PC-3 (cell line): Measurements from ENCODE around the gene DGCR6. TPM values are rescaled to one million over a fixed set of nuclear protein-coding genes. Genes with fewer than 3 reads are reported as not detected.
"Not testable (repeated sequence)": the region's sequence is repeated elsewhere in the genome, so short reads cannot be mapped to it uniquely, and the experiment has no call there.

Experiments used
- ATAC-seq: fragments of 200-7000 bp; cut with Tn5 transposase; 2 replicates; pipeline ENCODE4 v1.9.1; 2020; ENCODE audit warnings: mild to moderate bottlenecking, moderate library complexity
- BruUV-seq: library from RNA; stranded (reverse); fragments of 400-500 nt; replicated peaks from 2 replicates; lab custom pipeline; 2021; lab: Mats Ljungman, UMichigan
- CTCF ChIA-PET: fragments of 300-600 bp; sonication (Branson Sonifier 250); formaldehyde crosslinking; loops from one replicate; lab custom pipeline; 2022; ENCODE audit warnings: antibody characterized with exemption; lab: Charles Lee
- POLR2A ChIA-PET: fragments of 300-600 bp; sonication (Branson Sonifier 250); formaldehyde crosslinking; loops from one replicate; lab custom pipeline; 2022; ENCODE audit warnings: antibody characterized with exemption; ENCODE audit not compliant: unreplicated experiment; lab: Charles Lee
- DNase-seq: peaks from one replicate; pipeline ENCODE4 v3.0.0-alpha.2; 2015
- H2AFZ ChIP-seq: fragments of 300-600 bp; sonication (generic); 2 replicates; pipeline ENCODE4 v1.6.0; 2016; ENCODE audit warnings: antibody characterized with exemption, low read length
- H3F3A ChIP-seq: fragments of 300-600 bp; sonication (generic); one replicate; pipeline ENCODE4 v1.6.0; 2017; ENCODE audit warnings: antibody characterized with exemption, low read length, control low read depth, mild to moderate bottlenecking; ENCODE audit not compliant: unreplicated experiment
- H3K27ac ChIP-seq: fragments of 300-600 bp; sonication (generic); 2 replicates; pipeline ENCODE4 v1.5.1; 2016; ENCODE audit warnings: mild to moderate bottlenecking, low read length
- H3K27me3 ChIP-seq: fragments of 300-600 bp; sonication (generic); 2 replicates; pipeline ENCODE4 v1.6.1; 2016; ENCODE audit warnings: low read length, mixed read lengths
- H3K36me3 ChIP-seq: fragments of 300-600 bp; sonication (generic); 2 replicates; pipeline ENCODE4 v1.6.1; 2016; ENCODE audit warnings: low read depth, mixed run types, low read length, mixed read lengths
- H3K4me1 ChIP-seq: fragments of 300-600 bp; sonication (generic); 2 replicates; pipeline ENCODE4 v1.5.1; 2016; ENCODE audit warnings: low read length; ENCODE audit not compliant: insufficient read depth
- H3K4me2 ChIP-seq: fragments of 300-600 bp; sonication (generic); 2 replicates; pipeline ENCODE4 v1.6.0; 2016; ENCODE audit warnings: low read length
- H3K4me3 ChIP-seq: fragments of 300-600 bp; sonication (generic); 2 replicates; pipeline ENCODE4 v1.5.1; 2016; ENCODE audit warnings: mild to moderate bottlenecking, low read length, mixed read lengths
- H3K79me2 ChIP-seq: fragments of 300-600 bp; sonication (generic); 2 replicates; pipeline ENCODE4 v1.6.1; 2017; ENCODE audit warnings: low read length, mixed read lengths
- H3K9ac ChIP-seq: fragments of 300-600 bp; sonication (generic); 2 replicates; pipeline ENCODE4 v1.6.0; 2016; ENCODE audit warnings: mild to moderate bottlenecking, low read length
- H3K9me2 ChIP-seq: fragments of 300-600 bp; sonication (generic); replicated peaks from 2 replicates; pipeline ENCODE4 v1.6.1; 2016; ENCODE audit warnings: mixed run types, low read length, mixed read lengths
- H3K9me3 ChIP-seq: fragments of 300-600 bp; sonication (generic); 2 replicates; pipeline ENCODE4 v1.6.1; 2016; ENCODE audit warnings: low read length, mixed read lengths
- H4K20me1 ChIP-seq: fragments of 300-600 bp; sonication (generic); 2 replicates; pipeline ENCODE4 v1.6.1; 2016; ENCODE audit warnings: low read length, mixed read lengths
- EZH2 ChIP-seq: fragments of 300-600 bp; sonication (generic); IDR thresholded peaks from one replicate; pipeline ENCODE4 v1.6.1; 2017; ENCODE audit warnings: antibody characterized with exemption, mild to moderate bottlenecking, low read length; ENCODE audit not compliant: unreplicated experiment
- EZH2phosphoT487 ChIP-seq: fragments of 300-600 bp; sonication (generic); IDR thresholded peaks from 2 replicates; pipeline ENCODE4 v1.6.1; 2018; ENCODE audit warnings: mild to moderate bottlenecking, antibody characterized with exemption, low read length, borderline replicate concordance
- intact Hi-C: fragments of 100-400 bp; cut with micrococcal nuclease; formaldehyde crosslinking; loops from 2 replicates; pipeline ENCODE4 v1.9.0; 2023
- total RNA-seq: library from RNA; depleted of rRNA; stranded (reverse); fragments of >200 nt; gene quantifications from 2 replicates; pipeline ENCODE4 v1.2.3, GENCODE V29; 2014
- TF ChIP-seq, protein P1 (sequence below): fragments of 300-600 bp; sonication (generic); conservative IDR thresholded peaks from 2 replicates; pipeline ENCODE4 v1.5.1; 2017; ENCODE audit warnings: antibody characterized with exemption, low read depth, mild to moderate bottlenecking, low read length

Gene DGCR6
- total RNA-seq, 1 experiment from 2014 or later: 3.4 TPM

DNA sequence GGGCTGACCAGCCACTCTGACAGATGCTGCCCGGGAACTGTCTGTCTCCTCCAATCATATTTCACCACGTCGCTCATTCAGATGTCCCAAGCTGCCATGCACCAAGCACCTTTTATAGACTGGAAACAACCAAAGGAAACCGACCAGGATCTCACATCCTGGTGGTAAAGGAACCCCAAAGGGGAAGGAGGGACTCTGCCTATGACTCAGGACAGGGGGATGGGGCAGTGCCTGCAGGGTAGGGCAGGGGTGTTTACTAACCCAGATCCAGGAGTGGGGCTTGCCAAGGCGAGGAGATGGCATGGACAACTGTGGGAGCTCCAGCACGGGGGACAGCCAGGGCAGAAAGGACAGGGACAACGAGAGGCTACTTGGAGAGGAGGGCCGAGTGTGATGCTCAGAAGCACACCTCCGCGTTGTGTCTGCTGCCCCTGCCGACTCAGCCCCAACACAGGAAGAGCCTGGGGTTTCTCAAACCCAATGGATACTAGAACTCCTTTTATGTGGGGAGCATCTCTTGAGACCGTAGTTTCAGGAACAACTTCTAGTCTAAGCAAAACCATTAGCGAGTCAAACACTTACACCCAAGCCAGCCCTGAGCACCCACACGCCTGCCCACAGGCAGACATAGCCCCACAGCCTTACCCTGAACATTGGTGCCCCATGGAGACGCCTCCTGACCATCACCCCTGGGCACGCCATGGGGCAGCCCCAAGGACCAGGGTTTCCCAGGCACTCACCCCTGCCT, 26.0 kb downstream of the DGCR6 start:
- H3K4me2 ChIP-seq: no peak overlapping the region
- H3K4me3 ChIP-seq: no peak overlapping the region
- H3K9ac ChIP-seq: no peak overlapping the region
- POLR2A ChIA-PET: no interaction called here
- no peak for DNase-seq
- no peak for ATAC-seq
- H4K20me1 ChIP-seq: no peaks in the 10 kb centered on the region
- no peaks in the 10 kb centered on the region for H3K27me3 ChIP-seq
- H3K9me3 ChIP-seq: no peaks in the 10 kb centered on the region
- no peaks in the 10 kb centered on the region for H3K9me2 ChIP-seq
- no peaks in the 10 kb centered on the region for H3K79me2 ChIP-seq
- H3K36me3 ChIP-seq: no peaks in the 10 kb centered on the region
- TF ChIP-seq EZH2phosphoT487 (no peak), EZH2 (no peak)
- TF ChIP-seq, protein P1, sequence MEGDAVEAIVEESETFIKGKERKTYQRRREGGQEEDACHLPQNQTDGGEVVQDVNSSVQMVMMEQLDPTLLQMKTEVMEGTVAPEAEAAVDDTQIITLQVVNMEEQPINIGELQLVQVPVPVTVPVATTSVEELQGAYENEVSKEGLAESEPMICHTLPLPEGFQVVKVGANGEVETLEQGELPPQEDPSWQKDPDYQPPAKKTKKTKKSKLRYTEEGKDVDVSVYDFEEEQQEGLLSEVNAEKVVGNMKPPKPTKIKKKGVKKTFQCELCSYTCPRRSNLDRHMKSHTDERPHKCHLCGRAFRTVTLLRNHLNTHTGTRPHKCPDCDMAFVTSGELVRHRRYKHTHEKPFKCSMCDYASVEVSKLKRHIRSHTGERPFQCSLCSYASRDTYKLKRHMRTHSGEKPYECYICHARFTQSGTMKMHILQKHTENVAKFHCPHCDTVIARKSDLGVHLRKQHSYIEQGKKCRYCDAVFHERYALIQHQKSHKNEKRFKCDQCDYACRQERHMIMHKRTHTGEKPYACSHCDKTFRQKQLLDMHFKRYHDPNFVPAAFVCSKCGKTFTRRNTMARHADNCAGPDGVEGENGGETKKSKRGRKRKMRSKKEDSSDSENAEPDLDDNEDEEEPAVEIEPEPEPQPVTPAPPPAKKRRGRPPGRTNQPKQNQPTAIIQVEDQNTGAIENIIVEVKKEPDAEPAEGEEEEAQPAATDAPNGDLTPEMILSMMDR: no peak
- no TSS peak for BruUV-seq
- H2AFZ ChIP-seq: no peak overlapping the region
- no peaks in the 10 kb centered on the region for H3F3A ChIP-seq
- CTCF ChIA-PET: no interaction called here
- no peak overlapping the region for H3K27ac ChIP-seq
- intact Hi-C loops: no loop called here
- H3K4me1 ChIP-seq: no peaks in the 10 kb centered on the region

DNA sequence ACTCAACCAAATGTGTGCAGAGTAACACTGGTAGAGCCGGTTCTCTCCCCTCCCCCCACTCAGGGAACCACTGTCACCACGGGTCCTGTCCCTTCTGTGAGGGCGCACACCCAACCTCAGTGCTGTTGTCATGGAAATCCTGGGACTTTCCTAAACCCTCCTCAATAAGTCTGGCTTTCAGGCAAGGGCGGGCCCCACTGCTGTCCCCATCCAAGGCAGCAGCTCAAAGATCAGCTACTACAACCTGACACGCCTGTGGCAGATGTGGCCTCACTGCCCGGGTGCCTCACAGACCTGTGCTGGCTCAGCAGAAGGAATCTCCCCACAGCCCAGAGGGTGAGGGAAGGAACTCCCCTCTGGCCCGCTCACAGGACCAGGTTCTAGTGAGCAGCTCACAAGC, 27.8 kb downstream of the DGCR6 start:
- CTCF ChIA-PET: no interaction called here
- no peaks in the 10 kb centered on the region for H4K20me1 ChIP-seq

DNA sequence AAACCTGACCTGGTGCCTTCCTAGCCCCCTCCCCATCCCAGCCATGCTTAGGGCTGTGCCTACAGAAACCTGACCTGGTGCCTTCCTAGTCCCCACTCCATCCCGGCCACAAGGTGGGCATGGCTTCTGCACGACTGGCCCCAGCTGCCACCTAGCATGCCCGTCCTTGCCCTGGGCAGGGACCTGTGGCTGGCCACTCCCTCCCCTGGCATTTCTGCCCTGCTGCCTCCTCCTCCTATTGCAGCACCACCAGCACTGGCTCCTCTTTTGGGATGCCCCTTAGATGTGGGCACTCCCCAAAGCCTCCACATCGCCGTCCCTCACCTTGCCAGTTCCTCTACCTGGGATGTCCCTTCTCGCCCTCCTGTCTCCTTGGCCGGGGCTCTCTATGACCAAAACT, 28.6 kb downstream of the DGCR6 start:
- H3K36me3 ChIP-seq, CTCF ChIA-PET, H3K9ac ChIP-seq, H3K9me3 ChIP-seq, H4K20me1 ChIP-seq, H3K4me3 ChIP-seq, POLR2A ChIA-PET, ATAC-seq, intact Hi-C loops, H3K4me2 ChIP-seq, H3F3A ChIP-seq, BruUV-seq, H3K4me1 ChIP-seq, H3K79me2 ChIP-seq, H3K27me3 ChIP-seq, H3K9me2 ChIP-seq, DNase-seq, H2AFZ ChIP-seq, H3K27ac ChIP-seq: not testable (repeated sequence)

More for the DNA sequence above, 27.8 kb downstream of the DGCR6 start:
- no peaks in the 10 kb centered on the region for H3K79me2 ChIP-seq
- H3F3A ChIP-seq: no peaks in the 10 kb centered on the region
- ATAC-seq: no peak; the same call in 1 of the 2 replicates
- BruUV-seq: no TSS peak
- DNase-seq: no peak
- TF ChIP-seq EZH2phosphoT487: no peak
- TF ChIP-seq, protein P1: no peak
- TF ChIP-seq EZH2: no peak
- no peak overlapping the region for H3K4me2 ChIP-seq
- POLR2A ChIA-PET: no interaction called here
- no peaks in the 10 kb centered on the region for H3K27me3 ChIP-seq
- intact Hi-C loops: no loop called here
- H3K9ac ChIP-seq: no peak overlapping the region
- no peaks in the 10 kb centered on the region for H3K9me2 ChIP-seq
- H3K36me3 ChIP-seq: no peaks in the 10 kb centered on the region
- H3K4me3 ChIP-seq: no peak overlapping the region
- no peaks in the 10 kb centered on the region for H3K4me1 ChIP-seq
- no peaks in the 10 kb centered on the region for H3K9me3 ChIP-seq
- no peak overlapping the region for H3K27ac ChIP-seq
- no peak overlapping the region for H2AFZ ChIP-seq
